Hepatocyte (in vitro differentiated cells): Measurements from ENCODE around the gene CENPP. TPM values are rescaled to one million over a fixed set of nuclear protein-coding genes. Genes with fewer than 3 reads are reported as not detected.

Experiments used
- DNase-seq: peaks from one replicate; pipeline ENCODE4 v3.0.0-alpha.2; 2016; ENCODE audit warnings: low spot score
- H2AFZ ChIP-seq: fragments of 200-600 bp; sonication (generic); 2 replicates; pipeline ENCODE4 v1.6.0; 2016; ENCODE audit warnings: antibody characterized with exemption, mild to moderate bottlenecking
- H3K27ac ChIP-seq: fragments of 200-600 bp; sonication (generic); 2 replicates; pipeline ENCODE4 v1.5.1; 2016; ENCODE audit warnings: mild to moderate bottlenecking
- H3K27me3 ChIP-seq: fragments of 200-600 bp; sonication (generic); 2 replicates; pipeline ENCODE4 v1.6.1; 2016
- H3K36me3 ChIP-seq: fragments of 200-600 bp; sonication (generic); replicated peaks from 2 replicates; pipeline ENCODE4 v1.5.1; 2016; ENCODE audit warnings: low read depth; ENCODE audit not compliant: insufficient read depth
- H3K4me1 ChIP-seq: fragments of 200-600 bp; sonication (generic); 2 replicates; pipeline ENCODE4 v1.5.1; 2016; ENCODE audit warnings: mild to moderate bottlenecking, moderate library complexity; ENCODE audit not compliant: insufficient read depth
- H3K4me2 ChIP-seq: fragments of 200-600 bp; sonication (generic); 2 replicates; pipeline ENCODE4 v1.6.0; 2016
- H3K4me3 ChIP-seq: fragments of 200-600 bp; sonication (generic); 2 replicates; pipeline ENCODE4 v1.5.1; 2016; ENCODE audit warnings: mild to moderate bottlenecking
- H3K79me2 ChIP-seq: fragments of 200-600 bp; sonication (generic); 2 replicates; pipeline ENCODE4 v1.6.0; 2017; ENCODE audit warnings: mild to moderate bottlenecking
- H3K9me2 ChIP-seq: fragments of 200-600 bp; sonication (generic); replicated peaks from 2 replicates; pipeline ENCODE4 v1.6.0; 2017; ENCODE audit warnings: mild to moderate bottlenecking; ENCODE audit not compliant: insufficient read depth
- H3K9me3 ChIP-seq: fragments of 200-600 bp; sonication (generic); 2 replicates; pipeline ENCODE4 v1.5.1; 2016; ENCODE audit warnings: low read depth, mild to moderate bottlenecking
- H4K20me1 ChIP-seq: fragments of 200-600 bp; sonication (generic); 2 replicates; pipeline ENCODE4 v1.6.0; 2016; ENCODE audit warnings: mild to moderate bottlenecking; ENCODE audit not compliant: insufficient read depth, poor library complexity, severe bottlenecking
- CTCF ChIP-seq: fragments of 200-600 bp; sonication (generic); IDR thresholded peaks from 2 replicates; pipeline ENCODE4 v1.5.1; 2016; ENCODE audit warnings: antibody characterized with exemption, mild to moderate bottlenecking; ENCODE audit not compliant: poor library complexity
- EZH2 ChIP-seq: fragments of 200-600 bp; sonication (generic); IDR thresholded peaks from 2 replicates; pipeline ENCODE4 v1.6.1; 2016; ENCODE audit warnings: antibody characterized with exemption, mild to moderate bottlenecking, borderline replicate concordance
- EZH2phosphoT487 ChIP-seq: fragments of 200-600 bp; sonication (generic); IDR thresholded peaks from one replicate; pipeline ENCODE4 v1.6.1; 2018; ENCODE audit warnings: antibody characterized with exemption, mild to moderate bottlenecking, low read depth, moderate library complexity; ENCODE audit not compliant: unreplicated experiment, severe bottlenecking
- whole genome bisulfite sequencing: methylation state at CpG from one replicate; pipeline ENCODE4 v1.1.6; 2016; ENCODE audit warnings: low lambda C conversion rate; ENCODE audit errors: missing lambda C conversion rate; 5-methylcytosine and 5-hydroxymethylcytosine counted together
- polyA plus RNA-seq: library from polyadenylated mRNA; unstranded; fragments of >200 nt; fragmentation: Nextera tagmentation; extraction: Ambion mirVana; gene quantifications from 2 replicates; pipeline ENCODE4 v1.2.1, GENCODE V29; 2016
- total RNA-seq: library from RNA; depleted of rRNA; stranded (reverse); fragments of >200 nt; gene quantifications from 2 replicates; pipeline ENCODE4 v1.2.3, GENCODE V29; 2014

CENPP gene
- total and polyA plus RNA-seq, 2 experiments from 2014 or later = 5.1 to 5.9 TPM

GRCh38 chr9:92640398-92641091 lies 314.8 kb downstream of the CENPP start:
- WGBS = 93% methylated on average over 8 of the region's 8 CpGs

GRCh38 chr9:92641092-92641809 lies 315.5 kb downstream of the CENPP start:
- H3K4me1 ChIP-seq = no peaks in the 10 kb centered on the region
- DNase-seq = no peak
- H3K4me2 ChIP-seq = no peak overlapping the region
- H3K36me3 ChIP-seq = no peaks in the 10 kb centered on the region
- H3K4me3 ChIP-seq = no peak overlapping the region
- 90% methylated on average over 20 of the region's 20 CpGs for WGBS
- no peak overlapping the region for H3K27ac ChIP-seq
- H4K20me1 ChIP-seq = no peaks in the 10 kb centered on the region
- TF ChIP-seq EZH2phosphoT487 (no peak), EZH2 (no peak), CTCF (no peak)
- no peaks in the 10 kb centered on the region for H3K9me2 ChIP-seq
- no peaks in the 10 kb centered on the region for H3K79me2 ChIP-seq
- no peaks in the 10 kb centered on the region for H3K27me3 ChIP-seq
- H2AFZ ChIP-seq = no peak overlapping the region
- H3K9me3 ChIP-seq = no peaks in the 10 kb centered on the region

More at GRCh38 chr9:92640398-92641091, 314.8 kb downstream of the CENPP start:
- Histone ChIP-seq H3K9me3 (no peaks in the 10 kb centered on the region), H2AFZ (no peak overlapping the region), H3K79me2 (no peaks in the 10 kb centered on the region), H3K27ac (no peak overlapping the region), H3K4me1 (no peaks in the 10 kb centered on the region), H3K4me3 (no peak overlapping the region), H3K9me2 (no peaks in the 10 kb centered on the region), H3K36me3 (no peaks in the 10 kb centered on the region), H4K20me1 (no peaks in the 10 kb centered on the region), H3K4me2 (no peak overlapping the region), H3K27me3 (no peaks in the 10 kb centered on the region)
- no peak for DNase-seq
- TF ChIP-seq CTCF = no peak

- Histone ChIP-seq H3K36me3 (no peaks in the 10 kb centered on the region), H3K4me1 (no peaks in the 10 kb centered on the region), H3K27ac (no peak overlapping the region), H3K4me2 (no peak overlapping the region), H3K9me2 (no peaks in the 10 kb centered on the region), H3K79me2 (peaks cover under 1% of the 10 kb centered on the region), H3K9me3 (no peaks in the 10 kb centered on the region), H2AFZ (no peak overlapping the region), H3K27me3 (no peaks in the 10 kb centered on the region), H3K4me3 (no peak overlapping the region), H4K20me1 (no peaks in the 10 kb centered on the region)
- TF ChIP-seq EZH2 (no peak), CTCF (no peak), EZH2phosphoT487 (no peak)
- no peak for DNase-seq
- 96% methylated on average over 8 of the region's 8 CpGs for WGBS
Measured at GRCh38 chr9:92642041-92642451, 316.3 kb downstream of the CENPP start.
